Urothelium cell line (cell line): ENCODE data around the gene CCDC196.
"Not testable (repeated sequence)": the region's sequence is repeated elsewhere in the genome, so short reads cannot be mapped to it uniquely, and the experiment has no call there.

ENCODE experiments used
- DNase-seq: peaks from one replicate; pipeline ENCODE4 v3.0.0; 2011; ENCODE audit warnings: low spot score, mixed read lengths
- FAIRE-seq: peaks from 2 replicates; lab custom pipeline; 2011; peaks lifted over from hg19 to GRCh38; lab: Jason Lieb, UNC

Gene CCDC196

GRCh38 chr14:66495218-66496098, 9.3 kb downstream of the CCDC196 start:
- peak; percentile 95 for FAIRE-seq
- peak; percentile 78 for DNase-seq

- DNase-seq = no peak
These were observed 10.1 kb downstream of the CCDC196 start for GRCh38 chr14:66496188-66496807.

GRCh38 chr14:66496911-66497310, 10.7 kb downstream of the CCDC196 start:
- DNase-seq (no peak), FAIRE-seq (peak; percentile 37)

More at GRCh38 chr14:66496188-66496807, 10.1 kb downstream of the CCDC196 start:
- no peak for FAIRE-seq

GRCh38 chr14:66498311-66498710, 12.1 kb downstream of the CCDC196 start:
- peak; percentile 35 for FAIRE-seq

GRCh38 chr14:66501592-66501991, 15.4 kb downstream of the CCDC196 start:
- DNase-seq (no peak), FAIRE-seq (no peak)

More at GRCh38 chr14:66498311-66498710, 12.1 kb downstream of the CCDC196 start:
- no peak for DNase-seq

- DNase-seq = not testable (repeated sequence)
- peak; percentile 61 for FAIRE-seq
These were observed 16.7 kb downstream of the CCDC196 start for GRCh38 chr14:66502836-66503235.

GRCh38 chr14:66503532-66503931, 17.4 kb downstream of the CCDC196 start:
- peak; percentile 30 for FAIRE-seq

GRCh38 chr14:66507181-66507721, 21.1 kb downstream of the CCDC196 start:
- DNase-seq = no peak
- no peak for FAIRE-seq

More at GRCh38 chr14:66503532-66503931, 17.4 kb downstream of the CCDC196 start:
- DNase-seq = no peak

- FAIRE-seq (peak; percentile 100), DNase-seq (peak; percentile 99)
These were observed 21.8 kb downstream of the CCDC196 start, which contains the start of gene GPHN for GRCh38 chr14:66507722-66508546. Gene GPHN, plus strand, starts transcription at chr14:66508147.

GRCh38 chr14:66508547-66508845, 22.3 kb downstream of the CCDC196 start:
- DNase-seq = no peak
- FAIRE-seq = no peak

GRCh38 chr14:66508846-66509621, 22.9 kb downstream of the CCDC196 start:
- peak; percentile 90 for FAIRE-seq

GRCh38 chr14:66509874-66510273, 23.7 kb downstream of the CCDC196 start:
- FAIRE-seq = no peak
- no peak for DNase-seq

More at GRCh38 chr14:66508846-66509621, 22.9 kb downstream of the CCDC196 start:
- DNase-seq = peak; percentile 46

GRCh38 chr14:66511849-66512248, 25.7 kb downstream of the CCDC196 start:
- no peak for FAIRE-seq
- no peak for DNase-seq

GRCh38 chr14:66514213-66514612, 28.0 kb downstream of the CCDC196 start:
- FAIRE-seq (no peak), DNase-seq (no peak)

GRCh38 chr14:66530526-66530925, 44.4 kb downstream of the CCDC196 start:
- no peak for FAIRE-seq
- DNase-seq = no peak

- DNase-seq (no peak), FAIRE-seq (peak; percentile 5)
These were observed 52.9 kb downstream of the CCDC196 start for GRCh38 chr14:66539034-66539433.

GRCh38 chr14:66540038-66540437, 53.9 kb downstream of the CCDC196 start:
- DNase-seq (no peak), FAIRE-seq (no peak)

- FAIRE-seq (peak; percentile 61), DNase-seq (no peak)
These were observed 55.5 kb downstream of the CCDC196 start for GRCh38 chr14:66541627-66542026.

GRCh38 chr14:66543996-66544395, 57.8 kb downstream of the CCDC196 start:
- no peak for FAIRE-seq
- DNase-seq = no peak

GRCh38 chr14:66545191-66545590, 59.0 kb downstream of the CCDC196 start:
- FAIRE-seq, DNase-seq: not testable (repeated sequence)
